HG03457 (cell line): ENCODE results near the gene MTHFD1L.

Experiments used
- ATAC-seq: cut with Tn5 transposase; IDR thresholded peaks from one replicate; pipeline ENCODE4 v1.9.1; 2021; ENCODE audit warnings: moderate number of reproducible peaks; ENCODE audit not compliant: unreplicated experiment

The MTHFD1L gene

DNA sequence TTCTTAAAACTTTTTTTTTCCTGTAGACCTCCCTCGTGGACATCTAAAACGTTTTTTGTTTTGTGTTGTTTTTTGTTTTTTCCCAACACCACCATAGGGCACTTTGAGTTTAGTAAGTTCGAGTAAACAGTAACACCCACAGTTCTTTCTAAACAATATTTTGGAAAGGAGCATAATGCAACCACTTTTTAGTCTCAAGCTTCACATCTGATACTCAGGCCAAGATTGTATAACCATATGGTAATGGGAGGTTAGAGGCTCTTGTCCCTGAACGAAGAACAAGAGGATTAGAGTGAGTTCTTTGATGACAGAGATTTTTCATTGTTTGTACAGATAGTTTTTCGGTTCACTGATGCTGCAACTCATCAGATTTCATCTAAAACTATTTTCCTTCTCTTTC, 144.6 kb downstream of the MTHFD1L start:
- ATAC-seq, result no peak

- ATAC-seq, result no peak
These were observed 147.1 kb downstream of the MTHFD1L start for GRCh38 chr6:151012321-151013294.

DNA sequence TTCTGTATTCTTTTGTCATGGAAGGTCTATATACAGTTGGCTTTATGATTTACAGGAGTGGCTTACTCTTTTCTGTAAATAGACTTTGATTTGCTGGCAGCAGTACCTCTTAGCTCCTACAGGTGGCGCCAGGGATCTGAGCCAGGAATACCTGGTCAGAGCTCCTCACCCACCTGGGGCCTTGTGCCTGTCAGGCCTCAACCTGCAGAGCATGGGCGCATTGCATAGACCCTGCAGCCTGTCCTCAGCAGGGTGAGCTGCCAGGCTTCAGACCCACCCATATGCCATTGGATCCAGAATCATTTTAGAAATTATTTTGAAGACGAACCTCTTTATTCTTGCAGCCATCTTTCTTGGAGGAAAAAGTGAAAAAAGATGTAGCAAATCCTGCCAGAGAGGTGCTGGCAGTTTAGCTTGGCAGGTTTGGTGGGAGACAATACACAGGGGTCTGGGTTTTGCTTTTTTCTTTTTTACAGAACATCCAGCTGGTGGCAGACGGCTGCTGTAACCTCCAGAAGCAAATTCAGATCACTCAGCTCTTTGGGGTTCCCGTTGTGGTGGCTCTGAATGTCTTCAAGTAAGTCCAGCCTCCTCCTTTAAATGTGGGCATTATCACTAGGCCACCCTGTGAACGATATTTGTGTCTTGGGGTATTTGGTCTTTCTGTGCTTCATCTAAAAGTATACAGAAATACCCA, 149.1 kb downstream of the MTHFD1L start:
- ATAC-seq, result no peak

GRCh38 chr6:151015101-151015700, 149.7 kb downstream of the MTHFD1L start:
- no peak for ATAC-seq

- ATAC-seq, result no peak
These were observed 150.6 kb downstream of the MTHFD1L start for GRCh38 chr6:151016107-151016506.

GRCh38 chr6:151018046-151018445, 152.5 kb downstream of the MTHFD1L start:
- ATAC-seq, result no peak

DNA sequence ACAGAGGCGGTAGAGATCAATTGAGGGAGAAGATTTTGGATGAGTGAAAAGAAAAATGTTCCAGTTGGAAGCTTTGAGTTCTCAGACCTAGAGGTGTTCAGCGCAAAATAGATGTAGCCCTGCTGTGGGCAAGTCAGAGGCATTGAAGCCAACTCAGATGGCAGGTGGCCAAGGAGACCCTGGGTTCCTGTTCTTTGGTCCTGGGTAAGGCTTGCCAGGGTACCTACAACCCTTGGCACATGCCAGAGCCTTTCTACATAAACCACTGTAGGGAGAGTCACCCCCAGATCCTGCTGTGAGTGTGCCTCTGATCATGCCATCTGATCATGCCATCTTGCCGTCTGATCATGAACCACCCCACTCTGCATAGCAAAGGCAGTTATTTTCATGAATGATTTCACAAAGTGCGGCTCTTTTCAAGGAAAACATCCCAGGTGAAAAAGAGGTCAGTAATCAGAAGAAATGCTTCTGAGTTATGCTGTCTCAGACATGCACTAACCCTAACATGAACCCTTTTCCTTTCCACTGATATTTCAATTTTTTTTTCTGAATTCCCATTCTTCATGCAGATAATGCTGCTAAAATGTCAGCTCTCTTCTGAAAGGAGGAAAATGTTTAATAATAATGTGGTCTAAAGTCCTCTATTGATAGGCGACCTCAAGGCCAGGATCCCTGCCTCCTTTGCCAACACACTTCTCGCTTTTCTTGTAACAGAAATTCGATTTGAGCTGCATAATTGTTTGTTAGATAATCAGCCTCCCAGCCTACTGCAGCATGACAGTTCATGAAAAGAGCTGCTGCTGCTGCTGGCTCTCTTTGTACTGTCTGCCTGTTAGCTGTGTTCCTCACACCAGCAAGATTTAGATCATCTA, 153.6 kb downstream of the MTHFD1L start:
- no peak for ATAC-seq

GRCh38 chr6:151021896-151022295, 156.4 kb downstream of the MTHFD1L start:
- ATAC-seq, result no peak

- no peak for ATAC-seq
These were observed 157.0 kb downstream of the MTHFD1L start for GRCh38 chr6:151022492-151022891.

- no peak for ATAC-seq
These were observed 157.8 kb downstream of the MTHFD1L start for GRCh38 chr6:151023342-151023741.

GRCh38 chr6:151024597-151024996, 159.1 kb downstream of the MTHFD1L start:
- no peak for ATAC-seq

- ATAC-seq, result no peak
These were observed 159.6 kb downstream of the MTHFD1L start for GRCh38 chr6:151025076-151025475.

- ATAC-seq, result no peak
These were observed 160.7 kb downstream of the MTHFD1L start for GRCh38 chr6:151026041-151026663.

DNA sequence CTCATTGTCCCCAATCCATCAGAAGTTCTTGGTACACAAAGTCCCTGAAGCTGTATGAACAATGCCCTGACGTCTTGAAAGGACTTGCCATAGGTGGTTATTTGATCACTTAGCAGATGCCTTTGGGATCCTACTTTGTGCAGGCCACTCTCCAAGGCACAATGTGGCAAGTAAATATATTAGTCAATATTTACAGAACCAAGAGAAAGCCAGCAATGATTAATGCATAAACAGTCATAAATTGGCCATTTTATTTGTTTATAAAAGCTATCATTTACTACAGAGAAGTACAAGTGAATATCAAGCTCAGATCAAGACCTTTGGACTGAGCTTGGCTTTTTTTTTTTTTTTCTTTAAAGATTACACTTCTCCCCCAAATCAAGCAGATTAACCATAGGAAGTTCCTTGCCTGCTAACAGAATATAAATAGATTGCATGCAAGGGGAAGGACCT, 161.8 kb downstream of the MTHFD1L start:
- no peak for ATAC-seq

DNA sequence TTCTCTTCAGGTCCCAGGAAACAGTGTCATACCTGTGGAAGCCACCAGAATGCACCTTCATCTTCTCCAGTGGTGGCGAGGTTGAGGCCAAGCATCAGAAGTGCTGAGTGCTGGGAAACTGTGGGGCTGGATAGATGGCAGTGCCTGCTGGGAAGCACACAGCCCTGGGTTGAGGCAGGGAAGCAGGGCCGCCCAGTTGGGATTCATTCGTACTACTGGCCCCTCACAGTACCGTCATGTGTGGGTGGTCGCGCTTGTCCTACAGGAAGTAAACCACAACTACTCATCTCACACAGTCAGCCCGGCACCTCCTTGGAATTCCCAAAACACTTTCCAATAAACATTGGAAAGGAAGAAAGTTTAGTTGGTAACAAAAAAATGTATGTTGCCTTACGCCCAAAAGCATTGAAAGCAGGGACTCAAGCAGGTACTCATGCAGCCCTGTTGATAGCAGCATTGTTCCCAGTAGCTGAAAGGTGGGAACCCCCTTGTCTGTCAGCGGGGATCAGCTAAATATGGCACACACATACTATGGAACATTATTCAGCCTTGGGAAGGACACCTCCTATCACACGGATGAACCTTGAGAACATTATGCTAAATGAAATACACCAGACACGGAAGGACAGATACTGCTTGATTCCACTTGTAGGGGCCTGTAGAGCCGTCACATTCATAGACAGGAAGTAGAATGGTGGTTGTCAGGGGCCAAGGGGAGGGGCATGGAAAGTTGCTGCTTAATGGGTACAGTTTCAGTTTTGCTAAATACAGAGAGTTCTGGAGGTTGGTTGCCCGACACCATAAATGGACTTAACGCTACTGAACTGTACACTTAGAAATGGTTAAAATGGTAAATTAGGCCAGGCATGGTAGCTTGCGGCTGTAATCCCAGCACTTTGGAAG, 162.7 kb downstream of the MTHFD1L start:
- no peak for ATAC-seq

DNA sequence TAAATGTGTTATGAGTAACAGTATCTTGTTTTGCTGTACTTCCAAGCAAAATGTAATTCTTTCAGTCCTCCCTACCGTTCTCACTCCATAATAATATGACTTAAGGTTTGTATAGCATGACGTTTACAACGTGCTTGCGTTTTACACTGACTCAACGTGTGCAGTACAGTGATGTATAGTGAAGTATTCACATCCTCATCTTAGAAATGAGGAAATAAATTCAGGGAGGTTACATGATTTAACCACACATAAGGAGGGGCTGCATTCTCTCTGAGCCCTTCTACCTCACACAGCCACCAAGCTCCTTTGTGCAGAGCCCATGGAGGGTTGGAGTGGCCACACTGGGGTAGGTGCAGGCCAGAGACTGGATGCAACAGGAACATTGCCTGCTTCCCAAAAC, 164.5 kb downstream of the MTHFD1L start:
- ATAC-seq, result no peak

DNA sequence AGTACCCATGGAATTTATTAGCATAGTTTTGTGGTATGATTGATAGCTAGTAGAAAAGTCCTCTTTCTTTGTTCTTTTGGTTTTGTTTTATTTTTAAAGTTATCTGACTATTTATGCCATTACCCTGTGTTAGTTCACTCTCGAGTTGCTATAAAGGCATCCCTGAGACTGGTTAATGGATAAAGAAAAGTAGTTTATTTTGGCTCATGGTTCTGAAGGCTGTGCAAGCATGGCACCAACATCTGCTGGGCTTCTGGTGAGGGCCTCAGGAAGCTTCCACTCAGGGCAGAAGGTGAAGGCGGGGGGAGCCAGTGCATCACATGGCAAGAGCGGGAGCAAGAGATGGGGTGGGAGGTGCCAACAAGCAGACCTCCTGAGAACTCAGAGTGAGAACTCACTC, 166.5 kb downstream of the MTHFD1L start:
- no peak for ATAC-seq

DNA sequence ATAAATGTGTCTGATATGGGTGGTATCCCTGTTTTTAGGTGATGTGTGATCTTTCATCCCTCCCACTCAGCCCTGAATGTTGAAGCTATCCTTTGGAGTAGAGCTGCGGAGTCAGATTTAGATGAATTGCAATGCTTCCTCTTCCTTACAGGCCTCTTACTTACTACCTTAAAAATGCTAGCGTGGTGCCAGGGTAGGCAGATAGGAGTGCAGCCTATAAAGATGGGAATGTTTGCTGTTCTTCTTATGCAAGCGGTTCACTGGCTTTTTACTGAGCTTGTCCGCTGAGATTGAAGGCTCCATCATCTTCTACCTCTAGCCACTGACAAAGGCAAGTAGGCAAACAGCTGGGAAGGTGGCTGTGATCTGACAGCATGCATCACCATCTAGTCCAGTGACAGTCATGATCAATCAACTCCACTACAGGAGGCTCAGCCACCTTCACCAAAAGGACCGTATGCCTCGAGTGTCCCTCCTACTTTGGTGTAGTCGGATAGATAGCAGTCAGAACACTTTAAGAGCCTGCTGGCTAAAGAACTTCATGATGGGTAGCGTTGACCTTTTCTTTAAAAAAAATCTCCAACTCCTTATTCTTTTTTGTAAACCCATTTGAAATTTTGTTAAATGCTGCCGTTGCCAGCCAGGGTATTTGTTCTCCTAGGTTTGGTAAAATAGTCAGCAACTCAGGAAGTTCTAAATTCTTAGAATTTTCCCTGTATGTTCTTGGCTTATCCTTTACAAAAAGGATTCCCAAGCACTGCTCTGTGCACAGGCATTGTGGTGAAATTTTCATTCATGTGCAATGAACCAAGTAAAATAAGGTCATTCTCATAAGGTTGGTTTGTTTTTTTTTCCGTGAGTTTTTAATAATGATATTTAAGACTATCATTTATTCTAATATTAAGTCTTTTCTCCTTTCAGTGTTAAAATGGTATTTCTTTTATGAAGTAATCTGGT, 169.6 kb downstream of the MTHFD1L start:
- ATAC-seq, result no peak
